HepG2 (cell line): ENCODE data around the gene KIF3A. TPM values are rescaled to one million over a fixed set of nuclear protein-coding genes. Genes with fewer than 3 reads are reported as not detected.
A peak's percentile ranks its signal among the peaks of the same experiment; 100 is the strongest.

ENCODE experiments used
- ARNTL ChIP-seq: sonication (generic); formaldehyde crosslinking; IDR thresholded peaks from 2 replicates; pipeline ENCODE4 v1.4.0; 2020; ENCODE audit warnings: mild to moderate bottlenecking, missing genetic modification reagents
- ATF1 ChIP-seq: IDR thresholded peaks from 2 replicates; pipeline ENCODE4 v1.6.1; 2016; ENCODE audit warnings: mild to moderate bottlenecking, control low read depth
- CBX1 ChIP-seq: IDR thresholded peaks from one replicate; pipeline ENCODE4 v1.6.1; 2016; ENCODE audit warnings: antibody characterized with exemption, low read depth
- HNF4A ChIP-seq: sonication (generic); formaldehyde crosslinking; IDR thresholded peaks from 2 replicates; pipeline ENCODE4 v1.4.0; 2020; ENCODE audit warnings: missing genetic modification reagents
- IKZF5 ChIP-seq: IDR thresholded peaks from 2 replicates; pipeline ENCODE4 v1.6.1; 2018; ENCODE audit warnings: missing genetic modification reagents, mild to moderate bottlenecking, missing compliant biosample characterization
- NR2C2 ChIP-seq: sonication (generic); formaldehyde crosslinking; IDR thresholded peaks from 2 replicates; pipeline ENCODE4 v1.4.0; 2020; ENCODE audit warnings: missing genetic modification reagents, mild to moderate bottlenecking, moderate library complexity, borderline replicate concordance
- PRMT3 ChIP-seq: sonication (generic); formaldehyde crosslinking; IDR thresholded peaks from 2 replicates; pipeline ENCODE4 v1.8.1; 2022; ENCODE audit warnings: low read depth, mild to moderate bottlenecking, moderate library complexity, missing genetic modification reagents, borderline replicate concordance
- TFDP1 ChIP-seq: IDR thresholded peaks from 2 replicates; pipeline ENCODE4 v1.6.1; 2016; ENCODE audit warnings: missing compliant biosample characterization, missing genetic modification reagents, borderline replicate concordance
- ZBTB37 ChIP-seq: sonication (generic); formaldehyde crosslinking; IDR thresholded peaks from 2 replicates; pipeline ENCODE4 v1.4.0; 2020; ENCODE audit warnings: mild to moderate bottlenecking, missing genetic modification reagents
- ZBTB40 ChIP-seq, 2 experiments: fragments of 450-650 bp in 1 of 2; sonication (generic) in 1 of 2; formaldehyde crosslinking in 1 of 2; IDR thresholded peaks; 2 replicates each; pipeline versions ENCODE4 v1.6.1 to v1.8.0; 2016 to 2022; ENCODE audit warnings: antibody characterized with exemption in 1 of 2, mild to moderate bottlenecking in 1 of 2, missing genetic modification reagents in 1 of 2
- ZFX ChIP-seq: sonication (generic); formaldehyde crosslinking; IDR thresholded peaks from 2 replicates; pipeline ENCODE4 v1.4.0; 2020; ENCODE audit warnings: mild to moderate bottlenecking, low read depth, missing genetic modification reagents, moderate library complexity
- ZNF20 ChIP-seq: sonication (generic); formaldehyde crosslinking; IDR thresholded peaks from 2 replicates; pipeline ENCODE4 v1.4.0; 2020; ENCODE audit warnings: mild to moderate bottlenecking, moderate library complexity, missing genetic modification reagents
- ZNF382 ChIP-seq: sonication (generic); formaldehyde crosslinking; IDR thresholded peaks from 2 replicates; pipeline ENCODE4 v1.5.0; 2020; ENCODE audit warnings: missing genetic modification reagents, mild to moderate bottlenecking, borderline replicate concordance
- ZNF44 ChIP-seq: sonication (generic); formaldehyde crosslinking; IDR thresholded peaks from 2 replicates; pipeline ENCODE4 v1.5.1; 2020; ENCODE audit warnings: mild to moderate bottlenecking, missing genetic modification reagents
- ZNF678 ChIP-seq: sonication (generic); formaldehyde crosslinking; IDR thresholded peaks from 2 replicates; pipeline ENCODE4 v1.4.0; 2020; ENCODE audit warnings: mild to moderate bottlenecking, missing genetic modification reagents
- ZSCAN21 ChIP-seq: sonication (generic); formaldehyde crosslinking; IDR thresholded peaks from 2 replicates; pipeline ENCODE4 v1.8.0; 2022; ENCODE audit warnings: mild to moderate bottlenecking, missing genetic modification reagents, moderate library complexity, borderline replicate concordance
- ZSCAN31 ChIP-seq: sonication (generic); formaldehyde crosslinking; IDR thresholded peaks from 2 replicates; pipeline ENCODE4 v1.5.0; 2020; ENCODE audit warnings: low read depth, mild to moderate bottlenecking, missing genetic modification reagents
- polyA plus RNA-seq, 8 experiments: library from polyadenylated mRNA; depleted of rRNA in 3 of 8; stranded (reverse) in 7 of 8; unstranded in 1 of 8; fragments of >200 nt; fragmentation: Illumina TruSeq in 4 of 8; extraction: Trizol in 4 of 8; gene quantifications; 2 replicates each; pipeline versions ENCODE4 v1.2.1 to v1.2.3, GENCODE V29; 2011 to 2016; ENCODE audit warnings: low read depth in 4 of 8, missing spikeins in 1 of 8, mixed read lengths in 1 of 8; ENCODE audit not compliant: insufficient read depth in 1 of 8
- total RNA-seq, 5 experiments: library from RNA; depleted of rRNA; stranded (reverse); fragments of >200 nt; fragmentation: Illumina TruSeq; extraction: Trizol; gene quantifications; 2 replicates each; pipeline ENCODE4 v1.2.3, GENCODE V29; 2016; ENCODE audit warnings: low read depth in 1 of 5

KIF3A gene
- total and polyA plus RNA-seq, 2 of the 13 experiments (the other 11 are each of a cell fraction or from before 2014, with no cell fraction given), result 2.3 to 8.4 TPM

GRCh38 chr5:132771503-132771998 is 34.2 kb upstream of the KIF3A start (continued):
- TF ChIP-seq ATF1 (CRISPR knock-in tag), result no peak
- peak; percentile 80 for TF ChIP-seq NR2C2 (CRISPR knock-in tag)
- TF ChIP-seq HNF4A, result peak; percentile 35; the same call in 1 of the 2 replicates
- TF ChIP-seq ZSCAN31, result no peak
- no peak for TF ChIP-seq ZNF44 (CRISPR knock-in tag)
- TF ChIP-seq ZNF20 (CRISPR knock-in tag), result no peak
- no peak for TF ChIP-seq ARNTL (CRISPR knock-in tag)
- no peak for TF ChIP-seq ZSCAN21 (CRISPR knock-in tag)
- TF ChIP-seq IKZF5 (CRISPR knock-in tag), result no peak
- no peak for TF ChIP-seq ZNF382
- no peak for TF ChIP-seq ZBTB40 (IDR thresholded peaks at IDR 0.05)
- no peak for TF ChIP-seq ZBTB40 (CRISPR knock-in tag; IDR thresholded peaks at IDR 0.05)
- TF ChIP-seq TFDP1 (CRISPR knock-in tag), result no peak
- TF ChIP-seq ZFX (CRISPR knock-in tag), result peak; percentile 64; the same call in 1 of the 2 replicates
- no peak for TF ChIP-seq ZNF678 (CRISPR knock-in tag)
- no peak for TF ChIP-seq PRMT3 (CRISPR knock-in tag)
- TF ChIP-seq ZBTB37, result peak; percentile 66; the same call in 1 of the 2 replicates
- no peak for TF ChIP-seq CBX1
